CD14-positive monocyte (primary cell): Measurements from ENCODE around the gene KCNH3. TPM values are rescaled to one million over a fixed set of nuclear protein-coding genes. Genes with fewer than 3 reads are reported as not detected.
A peak's percentile ranks its signal among the peaks of the same experiment; 100 is the strongest.

Source experiments
- DNase-seq, 3 donors: peaks; one replicate each; pipeline ENCODE4 v3.0.0-alpha.2; 2011 to 2022
- H2AFZ ChIP-seq: 2 replicates; pipeline ENCODE4 v1.6.0; 2012; ENCODE audit warnings: mild to moderate bottlenecking, low read depth, low read length, inconsistent platforms; ENCODE audit not compliant: insufficient read depth, poor library complexity, severe bottlenecking
- H3K27ac ChIP-seq, 2 donors: 1 replicate in 1 of 2; 2 replicates in 1 of 2; pipeline ENCODE4 v1.5.1; 2012 to 2013; ENCODE audit warnings: low read length in 2 of 2, control low read depth in 1 of 2, inconsistent platforms in 1 of 2, low read depth in 1 of 2, mild to moderate bottlenecking in 1 of 2
- H3K27me3 ChIP-seq, 2 donors: one replicate each; pipeline versions ENCODE4 v1.6.0 to v1.6.1; 2011 to 2013; ENCODE audit warnings: low read length in 2 of 2; ENCODE audit not compliant: control insufficient read depth in 2 of 2, insufficient read depth in 2 of 2
- H3K36me3 ChIP-seq, 2 donors: replicated peaks in 1 of 2; 1 replicate in 1 of 2; 2 replicates in 1 of 2; pipeline versions ENCODE4 v1.5.1 to v1.6.1; 2012 to 2013; ENCODE audit warnings: low read length in 2 of 2, control low read depth in 1 of 2, inconsistent platforms in 1 of 2, mild to moderate bottlenecking in 1 of 2; ENCODE audit not compliant: insufficient read depth in 2 of 2, control insufficient read depth in 1 of 2
- H3K4me1 ChIP-seq, 2 donors: 1 replicate in 1 of 2; 2 replicates in 1 of 2; pipeline versions ENCODE4 v1.5.1 to v1.6.1; 2012 to 2013; ENCODE audit warnings: low read length in 2 of 2, control low read depth in 1 of 2, inconsistent platforms in 1 of 2, mild to moderate bottlenecking in 1 of 2, moderate library complexity in 1 of 2; ENCODE audit not compliant: insufficient read depth in 2 of 2, control insufficient read depth in 1 of 2
- H3K4me2 ChIP-seq: replicated peaks from 2 replicates; pipeline ENCODE3; 2012; ENCODE audit warnings: low read length, moderate library complexity, mild to moderate bottlenecking; ENCODE audit not compliant: poor library complexity, severe bottlenecking; ENCODE audit errors: extremely low read depth
- H3K4me3 ChIP-seq, 3 experiments: fragments of 200-600 bp in 1 of 3; sonication (generic) in 1 of 3; replicated peaks in 1 of 3; 1 replicate in 2 of 3; 2 replicates in 1 of 3; pipeline ENCODE4 v1.5.1; 2011 to 2013; ENCODE audit warnings: low read length in 3 of 3, mild to moderate bottlenecking in 3 of 3, control low read depth in 2 of 3, low read depth in 2 of 3, inconsistent platforms in 1 of 3, moderate library complexity in 1 of 3
- H3K79me2 ChIP-seq: 2 replicates; pipeline ENCODE4 v1.6.0; 2012; ENCODE audit warnings: mild to moderate bottlenecking, control low read depth, inconsistent platforms, low read length, moderate library complexity; ENCODE audit not compliant: insufficient read depth
- H3K9ac ChIP-seq: 2 replicates; pipeline ENCODE4 v1.6.0; 2017; ENCODE audit warnings: low read length, mild to moderate bottlenecking; ENCODE audit not compliant: insufficient read depth, poor library complexity, severe bottlenecking
- H3K9me3 ChIP-seq, 2 donors: replicated peaks in 1 of 2; 1 replicate in 1 of 2; 2 replicates in 1 of 2; pipeline versions ENCODE4 v1.5.1 to v1.6.1; 2012 to 2013; ENCODE audit warnings: low read length in 2 of 2, control low read depth in 1 of 2; ENCODE audit not compliant: control insufficient read depth in 1 of 2, insufficient read depth in 1 of 2
- H4K20me1 ChIP-seq: 2 replicates; pipeline ENCODE4 v1.6.0; 2012; ENCODE audit warnings: mild to moderate bottlenecking, low read length, control low read depth, moderate library complexity; ENCODE audit not compliant: insufficient read depth
- H3K27ac Mint-ChIP-seq, 7 donors: one replicate each; pipeline ENCODE4 v1.8.0; 2020; ENCODE audit warnings: mild to moderate bottlenecking in 7 of 7, mixed read lengths in 7 of 7, moderate library complexity in 6 of 7, inconsistent platforms in 2 of 7
- H3K27me3 Mint-ChIP-seq, 3 donors: one replicate each; pipeline ENCODE4 v1.8.0; 2021 to 2022; ENCODE audit warnings: low read depth in 3 of 3, mild to moderate bottlenecking in 3 of 3, mixed read lengths in 3 of 3, moderate library complexity in 3 of 3, inconsistent platforms in 1 of 3
- H3K36me3 Mint-ChIP-seq, 2 donors: one replicate each; pipeline ENCODE4 v1.8.0; 2020; ENCODE audit warnings: mixed read lengths in 2 of 2, inconsistent platforms in 1 of 2, mild to moderate bottlenecking in 1 of 2
- H3K4me1 Mint-ChIP-seq: one replicate; pipeline ENCODE4 v1.8.0; 2020; ENCODE audit warnings: mild to moderate bottlenecking, mixed read lengths
- H3K4me3 Mint-ChIP-seq, 2 donors: one replicate each; pipeline ENCODE4 v1.8.0; 2020; ENCODE audit warnings: mild to moderate bottlenecking in 2 of 2, mixed read lengths in 2 of 2, moderate library complexity in 1 of 2
- H3K9me3 Mint-ChIP-seq, 7 donors: one replicate each; pipeline ENCODE4 v1.8.0; 2020 to 2022; ENCODE audit warnings: mixed read lengths in 7 of 7, mild to moderate bottlenecking in 6 of 7, moderate library complexity in 6 of 7, inconsistent platforms in 2 of 7
- WGBS: methylation state at CpG from one replicate; pipeline ENCODE4 v1.1.5; 2013; ENCODE audit warnings: missing lambda C conversion rate; ENCODE audit not compliant: insufficient coverage; 5-methylcytosine and 5-hydroxymethylcytosine counted together
- intact Hi-C, 2 donors: fragments of 100-400 bp; cut with micrococcal nuclease; formaldehyde crosslinking; loops; one replicate each; pipeline versions ENCODE4 v1.15.0 to v1.15.1; 2023
- polyA plus RNA-seq, 3 donors: library from polyadenylated mRNA; depleted of rRNA in 1 of 3; unstranded in 2 of 3; stranded (reverse) in 1 of 3; fragments of 300-500 nt in 2 of 3; fragments of >200 nt in 1 of 3; fragmentation: Illumina TruSeq in 2 of 3; gene quantifications; 1 replicate in 2 of 3; 2 replicates in 1 of 3; pipeline ENCODE4 v1.2.3, GENCODE V29; 2012 to 2021
- TF ChIP-seq, protein P1 (sequence below): fragments of 200-600 bp; IDR thresholded peaks from one replicate; pipeline ENCODE4 v1.8.0; 2022; ENCODE audit warnings: antibody characterized with exemption, mild to moderate bottlenecking

The KCNH3 gene
- polyA plus RNA-seq, 3 donors: 1.3 to 18.2 (median 3.3) TPM

DNA sequence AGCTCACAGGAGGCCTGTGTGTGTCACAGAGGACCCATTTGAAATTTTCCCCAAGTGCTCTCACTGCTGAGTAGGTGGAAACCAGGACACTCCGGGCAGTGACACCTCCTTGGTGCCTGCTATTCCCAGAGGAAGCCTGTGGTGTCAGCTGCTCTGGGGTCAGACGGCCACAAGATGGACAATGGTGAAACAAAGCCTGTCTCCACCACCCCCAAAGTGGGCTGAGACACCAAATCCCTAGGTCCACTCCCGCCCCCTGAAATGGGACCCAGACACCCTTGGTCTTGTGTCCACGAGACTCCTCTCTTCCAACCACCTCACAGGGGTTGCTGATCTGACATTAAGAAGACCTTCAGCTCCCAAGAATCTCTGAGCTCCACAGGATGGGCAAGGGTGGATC lies 7.0 kb downstream of the KCNH3 start:
- H3K27me3 Mint-ChIP-seq: peaks cover 71 to 91% (median 72%) of the 10 kb centered on the region in 3 donors
- peaks cover 0 to 4% (median 1%) of the 10 kb centered on the region in 7 donors for H3K9me3 Mint-ChIP-seq
- Histone ChIP-seq H2AFZ (no peak overlapping the region), H3K27me3 (peaks cover 4 to 70% of the 10 kb centered on the region in 2 donors), H3K79me2 (no peaks in the 10 kb centered on the region), H3K36me3 (no peaks in the 10 kb centered on the region), H3K4me2 (no peak overlapping the region), H3K4me1 (peaks cover 11 to 12% of the 10 kb centered on the region in 2 donors), H3K9ac (no peak overlapping the region), H3K4me3 (no peak overlapping the region), H4K20me1 (peaks cover 7% of the 10 kb centered on the region), H3K9me3 (no peaks in the 10 kb centered on the region), H3K27ac (no peak overlapping the region)
- no peak for DNase-seq
- WGBS: 96% methylated on average over 3 of the region's 4 CpGs
- no peak overlapping the region for H3K27ac Mint-ChIP-seq
- TF ChIP-seq, protein P1, sequence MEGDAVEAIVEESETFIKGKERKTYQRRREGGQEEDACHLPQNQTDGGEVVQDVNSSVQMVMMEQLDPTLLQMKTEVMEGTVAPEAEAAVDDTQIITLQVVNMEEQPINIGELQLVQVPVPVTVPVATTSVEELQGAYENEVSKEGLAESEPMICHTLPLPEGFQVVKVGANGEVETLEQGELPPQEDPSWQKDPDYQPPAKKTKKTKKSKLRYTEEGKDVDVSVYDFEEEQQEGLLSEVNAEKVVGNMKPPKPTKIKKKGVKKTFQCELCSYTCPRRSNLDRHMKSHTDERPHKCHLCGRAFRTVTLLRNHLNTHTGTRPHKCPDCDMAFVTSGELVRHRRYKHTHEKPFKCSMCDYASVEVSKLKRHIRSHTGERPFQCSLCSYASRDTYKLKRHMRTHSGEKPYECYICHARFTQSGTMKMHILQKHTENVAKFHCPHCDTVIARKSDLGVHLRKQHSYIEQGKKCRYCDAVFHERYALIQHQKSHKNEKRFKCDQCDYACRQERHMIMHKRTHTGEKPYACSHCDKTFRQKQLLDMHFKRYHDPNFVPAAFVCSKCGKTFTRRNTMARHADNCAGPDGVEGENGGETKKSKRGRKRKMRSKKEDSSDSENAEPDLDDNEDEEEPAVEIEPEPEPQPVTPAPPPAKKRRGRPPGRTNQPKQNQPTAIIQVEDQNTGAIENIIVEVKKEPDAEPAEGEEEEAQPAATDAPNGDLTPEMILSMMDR: no peak
- no peak overlapping the region for H3K4me3 Mint-ChIP-seq
- peaks cover 10% of the 10 kb centered on the region for H3K4me1 Mint-ChIP-seq
- intact Hi-C loops: no loop called here
- peaks cover 6 to 12% of the 10 kb centered on the region in 2 donors for H3K36me3 Mint-ChIP-seq

DNA sequence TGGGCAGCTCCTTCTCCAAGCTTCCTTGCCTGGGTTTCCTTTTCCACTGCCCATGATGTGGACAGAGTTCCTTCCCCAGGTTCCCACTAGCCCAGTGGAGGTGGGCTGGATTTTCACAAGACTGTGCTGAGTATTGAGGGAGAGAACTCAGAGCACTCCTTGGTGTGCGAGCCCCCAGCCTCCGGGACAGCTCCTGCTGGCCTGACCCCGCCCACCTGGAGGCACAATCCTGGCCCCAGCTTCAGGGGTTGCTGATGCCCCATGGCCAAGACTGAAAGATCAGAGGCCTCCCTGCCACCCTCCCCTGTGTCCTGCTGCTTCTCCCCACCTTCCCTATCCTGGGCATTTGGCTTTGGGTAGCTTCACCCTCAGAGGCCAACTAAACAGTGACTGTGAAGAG lies 7.7 kb downstream of the KCNH3 start:
- intact Hi-C loops: no loop called here
- Mint-ChIP-seq H3K4me3 (no peak overlapping the region), H3K4me1 (peaks cover 10% of the 10 kb centered on the region), H3K9me3 (peaks cover 0 to 4% (median 1%) of the 10 kb centered on the region in 7 donors), H3K36me3 (peaks cover 2 to 8% of the 10 kb centered on the region in 2 donors), H3K27ac (peak overlapping the region in 1 of 7 donors; percentile 76), H3K27me3 (peaks cover 66 to 90% (median 70%) of the 10 kb centered on the region in 3 donors)
- no peak overlapping the region for H3K9ac ChIP-seq
- DNase-seq: no peak
- H3K27ac ChIP-seq: no peak overlapping the region
- TF ChIP-seq, protein P1: no peak
- H4K20me1 ChIP-seq: peaks cover 2% of the 10 kb centered on the region
- no peaks in the 10 kb centered on the region for H3K79me2 ChIP-seq
- H3K4me3 ChIP-seq: no peak overlapping the region
- no peak overlapping the region for H2AFZ ChIP-seq
- H3K36me3 ChIP-seq: no peaks in the 10 kb centered on the region
- H3K4me1 ChIP-seq: peaks cover 11 to 12% of the 10 kb centered on the region in 2 donors
- H3K4me2 ChIP-seq: no peak overlapping the region
- 87% methylated on average over 3 of the region's 3 CpGs for WGBS
- H3K27me3 ChIP-seq: peaks cover 4 to 65% of the 10 kb centered on the region in 2 donors
- H3K9me3 ChIP-seq: no peaks in the 10 kb centered on the region
